HepG2 (cell line): ENCODE data around the gene INPP5K. TPM values are rescaled to one million over a fixed set of nuclear protein-coding genes. Genes with fewer than 3 reads are reported as not detected.

Experiments used
- CHCHD3 ChIP-seq: sonication (generic); formaldehyde crosslinking; IDR thresholded peaks from 2 replicates; pipeline ENCODE4 v1.8.0; 2022; ENCODE audit warnings: mild to moderate bottlenecking, missing genetic modification reagents, moderate library complexity
- FLYWCH1 ChIP-seq: sonication (generic); formaldehyde crosslinking; IDR thresholded peaks from 2 replicates; pipeline ENCODE4 v1.8.1; 2023; ENCODE audit warnings: mild to moderate bottlenecking, missing genetic modification reagents
- GATAD2A ChIP-seq: IDR thresholded peaks from 2 replicates; pipeline ENCODE4 v1.6.1; 2016
- IKZF4 ChIP-seq: sonication (generic); formaldehyde crosslinking; IDR thresholded peaks from 2 replicates; pipeline ENCODE4 v1.5.1; 2020; ENCODE audit warnings: borderline replicate concordance, mild to moderate bottlenecking, low read depth, missing genetic modification reagents; ENCODE audit errors: not compliant biosample characterization
- RAD21 ChIP-seq: fragments of 450-650 bp; formaldehyde crosslinking; IDR thresholded peaks from 2 replicates; pipeline ENCODE4 v1.5.0; 2020; ENCODE audit warnings: mild to moderate bottlenecking
- ZNF143 ChIP-seq: sonication (generic); formaldehyde crosslinking; IDR thresholded peaks from 2 replicates; pipeline ENCODE4 v1.4.0; 2020; ENCODE audit warnings: missing genetic modification reagents
- ZNF253 ChIP-seq: sonication (generic); formaldehyde crosslinking; IDR thresholded peaks from 2 replicates; pipeline ENCODE4 v1.8.0; 2022; ENCODE audit warnings: mild to moderate bottlenecking, missing genetic modification reagents, borderline replicate concordance
- ZNF263 ChIP-seq: sonication (generic); formaldehyde crosslinking; IDR thresholded peaks from 2 replicates; pipeline ENCODE4 v1.4.0; 2020; ENCODE audit warnings: missing genetic modification reagents
- ZNF350 ChIP-seq: sonication (generic); formaldehyde crosslinking; IDR thresholded peaks from 2 replicates; pipeline ENCODE4 v1.4.0; 2020; ENCODE audit warnings: mild to moderate bottlenecking, low read depth, missing genetic modification reagents, borderline replicate concordance
- ZNF768 ChIP-seq: sonication (generic); formaldehyde crosslinking; IDR thresholded peaks from 2 replicates; pipeline ENCODE4 v1.4.0; 2020; ENCODE audit warnings: missing genetic modification reagents
- ZNF891 ChIP-seq: sonication (generic); formaldehyde crosslinking; IDR thresholded peaks from 2 replicates; pipeline ENCODE4 v1.5.0; 2020; ENCODE audit warnings: mild to moderate bottlenecking, missing genetic modification reagents
- ZSCAN30 ChIP-seq: sonication (generic); formaldehyde crosslinking; IDR thresholded peaks from 2 replicates; pipeline ENCODE4 v1.5.0; 2020; ENCODE audit warnings: mild to moderate bottlenecking, missing genetic modification reagents
- polyA plus RNA-seq, 8 experiments: library from polyadenylated mRNA; depleted of rRNA in 3 of 8; stranded (reverse) in 7 of 8; unstranded in 1 of 8; fragments of >200 nt; fragmentation: Illumina TruSeq in 4 of 8; extraction: Trizol in 4 of 8; gene quantifications; 2 replicates each; pipeline versions ENCODE4 v1.2.1 to v1.2.3, GENCODE V29; 2011 to 2016; ENCODE audit warnings: low read depth in 4 of 8, missing spikeins in 1 of 8, mixed read lengths in 1 of 8; ENCODE audit not compliant: insufficient read depth in 1 of 8
- total RNA-seq, 5 experiments: library from RNA; depleted of rRNA; stranded (reverse); fragments of >200 nt; fragmentation: Illumina TruSeq; extraction: Trizol; gene quantifications; 2 replicates each; pipeline ENCODE4 v1.2.3, GENCODE V29; 2016; ENCODE audit warnings: low read depth in 1 of 5
- TF ChIP-seq, protein P1 (sequence below): sonication (generic); formaldehyde crosslinking; IDR thresholded peaks from 2 replicates; pipeline ENCODE4 v1.4.0; 2020; ENCODE audit warnings: mild to moderate bottlenecking, missing genetic modification reagents
- TF ChIP-seq, protein P2 (sequence below): sonication (generic); formaldehyde crosslinking; IDR thresholded peaks from 2 replicates; pipeline ENCODE4 v1.9.0; 2021; ENCODE audit warnings: missing genetic modification reagents, mild to moderate bottlenecking, borderline replicate concordance

Gene INPP5K
- total and polyA plus RNA-seq, 2 of the 13 experiments (the other 11 are each of a cell fraction or from before 2014, with no cell fraction given) = 4.8 to 9.6 TPM

DNA sequence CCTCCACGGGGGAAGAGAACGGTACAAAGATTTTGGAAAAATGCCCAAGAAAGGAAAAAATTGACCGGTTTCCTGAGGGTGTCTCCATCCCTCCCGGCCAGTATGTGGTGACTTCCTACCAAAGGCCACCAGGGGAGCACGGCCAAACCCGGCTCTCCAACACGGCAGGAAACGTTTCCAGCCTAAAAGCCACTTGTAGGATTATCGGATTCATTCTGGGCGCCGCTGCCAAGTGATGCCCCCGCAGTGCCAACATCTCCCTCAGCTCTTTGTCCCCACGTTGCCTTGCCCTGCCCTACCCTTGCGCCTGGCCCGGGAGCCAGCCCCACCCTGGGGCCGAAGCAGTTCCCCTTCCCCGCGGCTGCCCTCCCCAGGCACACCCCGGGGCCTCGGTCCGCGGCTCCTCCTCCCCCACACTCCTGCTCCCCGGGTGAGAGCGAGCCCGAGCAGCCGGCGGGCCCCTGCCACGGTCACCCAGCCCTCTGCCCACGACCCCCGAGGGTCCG is 61.1 kb downstream of the INPP5K start (continued):
- TF ChIP-seq ZNF350 (no peak), RAD21 (CRISPR knock-in tag) (peak; percentile 19; the same call in 1 of the 2 replicates), GATAD2A (CRISPR knock-in tag) (no peak), IKZF4 (no peak), ZNF143 (CRISPR knock-in tag) (no peak), ZNF891 (CRISPR knock-in tag) (0 out of 2 replicates have a peak, but pooled peaks have one; percentile 60), ZNF263 (CRISPR knock-in tag) (peak; percentile 55; the same call in 1 of the 2 replicates), CHCHD3 (CRISPR knock-in tag) (no peak), FLYWCH1 (no peak), ZNF768 (CRISPR knock-in tag) (no peak; the same call in 1 of the 2 replicates), ZSCAN30 (CRISPR knock-in tag) (no peak), ZNF253 (CRISPR knock-in tag) (no peak)
- TF ChIP-seq, protein P1, sequence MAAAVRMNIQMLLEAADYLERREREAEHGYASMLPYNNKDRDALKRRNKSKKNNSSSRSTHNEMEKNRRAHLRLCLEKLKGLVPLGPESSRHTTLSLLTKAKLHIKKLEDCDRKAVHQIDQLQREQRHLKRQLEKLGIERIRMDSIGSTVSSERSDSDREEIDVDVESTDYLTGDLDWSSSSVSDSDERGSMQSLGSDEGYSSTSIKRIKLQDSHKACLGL (CRISPR knock-in tag) = peak; percentile 22; the same call in 1 of the 2 replicates
- TF ChIP-seq, protein P2, sequence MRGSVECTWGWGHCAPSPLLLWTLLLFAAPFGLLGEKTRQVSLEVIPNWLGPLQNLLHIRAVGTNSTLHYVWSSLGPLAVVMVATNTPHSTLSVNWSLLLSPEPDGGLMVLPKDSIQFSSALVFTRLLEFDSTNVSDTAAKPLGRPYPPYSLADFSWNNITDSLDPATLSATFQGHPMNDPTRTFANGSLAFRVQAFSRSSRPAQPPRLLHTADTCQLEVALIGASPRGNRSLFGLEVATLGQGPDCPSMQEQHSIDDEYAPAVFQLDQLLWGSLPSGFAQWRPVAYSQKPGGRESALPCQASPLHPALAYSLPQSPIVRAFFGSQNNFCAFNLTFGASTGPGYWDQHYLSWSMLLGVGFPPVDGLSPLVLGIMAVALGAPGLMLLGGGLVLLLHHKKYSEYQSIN (CRISPR knock-in tag) = no peak
- TF ChIP-seq, all 625 proteins: peak for 36
